HCT116 (cell line): ENCODE results near the gene OVAAL. TPM values are rescaled to one million over a fixed set of nuclear protein-coding genes. Genes with fewer than 3 reads are reported as not detected.

Experiments used
- ATAC-seq: fragments of 200-7000 bp; cut with Tn5 transposase; 2 replicates; pipeline ENCODE4 v1.9.1; 2020; ENCODE audit warnings: mild to moderate bottlenecking, moderate library complexity
- BruUV-seq: library from RNA; stranded (reverse); fragments of 400-500 nt; replicated peaks from 2 replicates; lab custom pipeline; 2021; lab: Mats Ljungman, UMichigan
- CTCF ChIA-PET: fragments of 300-600 bp; sonication (Branson Sonifier 250); formaldehyde crosslinking; loops from one replicate; lab custom pipeline; 2021; ENCODE audit warnings: antibody characterized with exemption; lab: Charles Lee
- POLR2A ChIA-PET: fragments of 300-600, 350-600 bp; sonication (Branson Sonifier 250); formaldehyde crosslinking; loops from one replicate; lab custom pipeline; 2021; ENCODE audit warnings: antibody characterized with exemption; lab: Charles Lee
- RAD21 ChIA-PET, 2 experiments: fragments of 300-600 bp; sonication (Branson Sonifier 250); formaldehyde crosslinking; loops; one replicate each; lab custom pipeline; 2023; ENCODE audit warnings: low total read pairs in 2 of 2; ENCODE audit not compliant: uncharacterized antibody in 2 of 2, unreplicated experiment in 2 of 2, low non-redundant PET in 1 of 2; lab: Charles Lee
- DNase-seq: peaks from one replicate; pipeline ENCODE4 v3.0.0-alpha.2; 2010; ENCODE audit warnings: low read depth, low spot score
- H2AFZ ChIP-seq: fragments of 200-600 bp; shearing (Covaris generic), sonication (generic); 2 replicates; pipeline ENCODE4 v1.6.1; 2017; ENCODE audit warnings: low read depth, mixed run types, mixed read lengths, antibody characterized with exemption, low read length; ENCODE audit not compliant: poor library complexity, severe bottlenecking
- H3K27ac ChIP-seq: 2 replicates; pipeline ENCODE4 v1.5.1; 2012; ENCODE audit warnings: low read depth, low read length
- H3K27me3 ChIP-seq: fragments of 200-600 bp; sonication (generic); 2 replicates; pipeline ENCODE4 v1.6.1; 2016; ENCODE audit warnings: mixed run types, low read length, mixed read lengths; ENCODE audit not compliant: insufficient read depth
- H3K36me3 ChIP-seq, 2 experiments: fragments of 200-500 bp in 1 of 2; fragments of 200-600 bp in 1 of 2; sonication (Bioruptor generic) in 1 of 2; sonication (generic) in 1 of 2; 2 replicates each; pipeline versions ENCODE4 v1.5.1 to v1.6.1; 2014 to 2016; ENCODE audit warnings: low read length in 2 of 2, inconsistent platforms in 1 of 2, mixed read lengths in 1 of 2, mixed run types in 1 of 2; ENCODE audit not compliant: insufficient read depth in 2 of 2, control insufficient read depth in 1 of 2
- H3K4me1 ChIP-seq, 2 experiments: fragments of 200-600 bp in 1 of 2; sonication (generic) in 1 of 2; 2 replicates each; pipeline versions ENCODE4 v1.5.1 to v1.6.1; 2012 to 2017; ENCODE audit warnings: low read length in 2 of 2, inconsistent platforms in 1 of 2, mild to moderate bottlenecking in 1 of 2, mixed read lengths in 1 of 2, mixed run types in 1 of 2, moderate library complexity in 1 of 2; ENCODE audit not compliant: insufficient read depth in 2 of 2, control insufficient read depth in 1 of 2
- H3K4me2 ChIP-seq: fragments of 200-600 bp; sonication (generic); 2 replicates; pipeline ENCODE4 v1.6.1; 2017; ENCODE audit warnings: mixed run types, low read length, mixed read lengths
- H3K4me3 ChIP-seq, 2 experiments: fragments of 200-600 bp in 1 of 2; sonication (generic) in 1 of 2; replicated peaks in 1 of 2; 2 replicates each; pipeline ENCODE4 v1.5.1; 2011 to 2016; ENCODE audit warnings: low read length in 2 of 2, control low read depth in 1 of 2, low read depth in 1 of 2, mild to moderate bottlenecking in 1 of 2, mixed read lengths in 1 of 2, mixed run types in 1 of 2
- H3K79me2 ChIP-seq: fragments of 200-600 bp; sonication (generic); 2 replicates; pipeline ENCODE4 v1.6.1; 2017; ENCODE audit warnings: mild to moderate bottlenecking, mixed run types, low read length, moderate library complexity, mixed read lengths; ENCODE audit not compliant: insufficient read depth
- H3K9ac ChIP-seq: fragments of 200-600 bp; sonication (generic); 2 replicates; pipeline ENCODE4 v1.6.1; 2016; ENCODE audit warnings: low read length, mixed read lengths
- H3K9me2 ChIP-seq: fragments of 200-600 bp; sonication (generic), shearing (Covaris generic); 2 replicates; pipeline ENCODE4 v1.6.1; 2017; ENCODE audit warnings: mixed run types, mild to moderate bottlenecking, moderate library complexity; ENCODE audit not compliant: insufficient read depth
- H3K9me3 ChIP-seq, 2 experiments: fragments of 200-500 bp in 1 of 2; fragments of 200-600 bp in 1 of 2; sonication (Bioruptor generic) in 1 of 2; sonication (generic) in 1 of 2; 2 replicates each; pipeline ENCODE4 v1.6.1; 2014 to 2017; ENCODE audit warnings: low read length in 2 of 2, mixed read lengths in 2 of 2, inconsistent platforms in 1 of 2, low read depth in 1 of 2, mild to moderate bottlenecking in 1 of 2, mixed run types in 1 of 2, moderate library complexity in 1 of 2; ENCODE audit not compliant: control insufficient read depth in 1 of 2, insufficient read depth in 1 of 2
- H4K20me1 ChIP-seq: fragments of 200-600 bp; sonication (generic), shearing (Covaris generic); 2 replicates; pipeline ENCODE4 v1.6.1; 2017; ENCODE audit warnings: mixed run types, mild to moderate bottlenecking, moderate library complexity; ENCODE audit not compliant: insufficient read depth
- EZH2 ChIP-seq: fragments of 200-600 bp; sonication (generic); IDR thresholded peaks from 2 replicates; pipeline ENCODE4 v1.6.1; 2017; ENCODE audit warnings: antibody characterized with exemption, mixed run types
- EZH2phosphoT487 ChIP-seq: fragments of 200-600 bp; IDR thresholded peaks from 2 replicates; pipeline ENCODE4 v1.6.1; 2018; ENCODE audit warnings: antibody characterized with exemption, borderline replicate concordance
- POLR2A ChIP-seq: IDR thresholded peaks from 2 replicates; pipeline ENCODE4 v1.7.0; 2011; ENCODE audit warnings: borderline replicate concordance; ENCODE audit not compliant: insufficient read depth, insufficient read length; ENCODE audit errors: extremely low read depth
- POLR2AphosphoS5 ChIP-seq: IDR thresholded peaks from 2 replicates; pipeline ENCODE4 v1.6.1; 2011; ENCODE audit warnings: mild to moderate bottlenecking, low read depth, low read length, moderate library complexity
- RAD21 ChIP-seq: IDR thresholded peaks from 2 replicates; pipeline ENCODE4 v1.6.1; 2012; ENCODE audit warnings: low read depth, mild to moderate bottlenecking
- SIN3A ChIP-seq: IDR thresholded peaks from 2 replicates; pipeline ENCODE4 v1.6.1; 2012; ENCODE audit warnings: low read depth
- SP1 ChIP-seq: IDR thresholded peaks from 2 replicates; pipeline ENCODE4 v1.6.1; 2012; ENCODE audit warnings: low read depth
- TCF7L2 ChIP-seq: IDR thresholded peaks from 2 replicates; pipeline ENCODE4 v1.7.0; 2011; ENCODE audit warnings: borderline replicate concordance, inconsistent platforms; ENCODE audit not compliant: insufficient read depth, insufficient read length; ENCODE audit errors: extremely low read depth
- ZFX ChIP-seq: fragments of 450-650 bp; IDR thresholded peaks from 2 replicates; pipeline ENCODE4 v1.6.1; 2017
- intact Hi-C: fragments of 100-400 bp; cut with micrococcal nuclease; formaldehyde crosslinking; loops from 2 replicates; pipeline ENCODE4 v1.10.0; 2022
- total RNA-seq: library from RNA; stranded (reverse); gene quantifications from one replicate; pipeline ENCODE4 v1.2.1, GENCODE V29; 2021; ENCODE audit not compliant: unreplicated experiment
- TF ChIP-seq, protein P1 (sequence below): IDR thresholded peaks from 2 replicates; pipeline ENCODE4 v1.6.1; 2012
- TF ChIP-seq, protein P2 (sequence below): IDR thresholded peaks from 2 replicates; pipeline ENCODE4 v1.6.1; 2011; ENCODE audit warnings: mild to moderate bottlenecking, low read length, moderate library complexity; ENCODE audit not compliant: insufficient replicate concordance; ENCODE audit errors: extremely low read depth
- TF ChIP-seq, protein P3 (sequence below): IDR thresholded peaks from 2 replicates; pipeline ENCODE4 v1.6.1; 2012; ENCODE audit warnings: low read depth
- TF ChIP-seq, protein P4 (sequence below): IDR thresholded peaks from 2 replicates; pipeline ENCODE4 v1.6.1; 2012

The OVAAL gene
- total RNA-seq, 1 experiment from 2014 or later = not detected

DNA sequence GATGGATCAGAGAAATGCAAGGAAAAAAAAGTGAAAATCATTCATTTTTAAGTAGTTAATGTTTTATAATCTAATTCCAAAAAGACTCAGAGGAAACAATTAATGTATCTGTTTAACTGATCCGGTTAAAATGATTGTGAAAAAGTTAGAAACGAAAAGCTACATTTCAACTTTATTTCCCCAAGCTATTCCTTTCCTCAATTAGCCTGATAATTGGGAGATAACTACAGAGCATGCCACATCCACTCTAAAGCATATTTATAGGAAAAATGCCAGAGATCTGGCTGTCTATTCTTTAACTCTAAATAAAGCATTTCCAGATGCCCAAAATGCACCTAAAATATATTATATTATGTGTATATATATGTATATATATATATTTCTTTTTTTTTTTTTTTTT is 37.2 kb downstream of the OVAAL start:
- H3K4me1 ChIP-seq = no peaks in the 10 kb centered on the region
- no peak overlapping the region for H3K9ac ChIP-seq
- no peak overlapping the region for H2AFZ ChIP-seq
- no peak for TF ChIP-seq POLR2A
- no peak for TF ChIP-seq RAD21
- TF ChIP-seq, protein P1, sequence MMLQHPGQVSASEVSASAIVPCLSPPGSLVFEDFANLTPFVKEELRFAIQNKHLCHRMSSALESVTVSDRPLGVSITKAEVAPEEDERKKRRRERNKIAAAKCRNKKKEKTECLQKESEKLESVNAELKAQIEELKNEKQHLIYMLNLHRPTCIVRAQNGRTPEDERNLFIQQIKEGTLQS = no peak
- no peak for TF ChIP-seq EZH2phosphoT487
- TF ChIP-seq SIN3A = no peak
- no peak for TF ChIP-seq POLR2AphosphoS5
- no peak for TF ChIP-seq EZH2
- TF ChIP-seq, protein P2, sequence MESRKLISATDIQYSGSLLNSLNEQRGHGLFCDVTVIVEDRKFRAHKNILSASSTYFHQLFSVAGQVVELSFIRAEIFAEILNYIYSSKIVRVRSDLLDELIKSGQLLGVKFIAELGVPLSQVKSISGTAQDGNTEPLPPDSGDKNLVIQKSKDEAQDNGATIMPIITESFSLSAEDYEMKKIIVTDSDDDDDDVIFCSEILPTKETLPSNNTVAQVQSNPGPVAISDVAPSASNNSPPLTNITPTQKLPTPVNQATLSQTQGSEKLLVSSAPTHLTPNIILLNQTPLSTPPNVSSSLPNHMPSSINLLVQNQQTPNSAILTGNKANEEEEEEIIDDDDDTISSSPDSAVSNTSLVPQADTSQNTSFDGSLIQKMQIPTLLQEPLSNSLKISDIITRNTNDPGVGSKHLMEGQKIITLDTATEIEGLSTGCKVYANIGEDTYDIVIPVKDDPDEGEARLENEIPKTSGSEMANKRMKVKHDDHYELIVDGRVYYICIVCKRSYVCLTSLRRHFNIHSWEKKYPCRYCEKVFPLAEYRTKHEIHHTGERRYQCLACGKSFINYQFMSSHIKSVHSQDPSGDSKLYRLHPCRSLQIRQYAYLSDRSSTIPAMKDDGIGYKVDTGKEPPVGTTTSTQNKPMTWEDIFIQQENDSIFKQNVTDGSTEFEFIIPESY = no peak
- TF ChIP-seq, protein P3, sequence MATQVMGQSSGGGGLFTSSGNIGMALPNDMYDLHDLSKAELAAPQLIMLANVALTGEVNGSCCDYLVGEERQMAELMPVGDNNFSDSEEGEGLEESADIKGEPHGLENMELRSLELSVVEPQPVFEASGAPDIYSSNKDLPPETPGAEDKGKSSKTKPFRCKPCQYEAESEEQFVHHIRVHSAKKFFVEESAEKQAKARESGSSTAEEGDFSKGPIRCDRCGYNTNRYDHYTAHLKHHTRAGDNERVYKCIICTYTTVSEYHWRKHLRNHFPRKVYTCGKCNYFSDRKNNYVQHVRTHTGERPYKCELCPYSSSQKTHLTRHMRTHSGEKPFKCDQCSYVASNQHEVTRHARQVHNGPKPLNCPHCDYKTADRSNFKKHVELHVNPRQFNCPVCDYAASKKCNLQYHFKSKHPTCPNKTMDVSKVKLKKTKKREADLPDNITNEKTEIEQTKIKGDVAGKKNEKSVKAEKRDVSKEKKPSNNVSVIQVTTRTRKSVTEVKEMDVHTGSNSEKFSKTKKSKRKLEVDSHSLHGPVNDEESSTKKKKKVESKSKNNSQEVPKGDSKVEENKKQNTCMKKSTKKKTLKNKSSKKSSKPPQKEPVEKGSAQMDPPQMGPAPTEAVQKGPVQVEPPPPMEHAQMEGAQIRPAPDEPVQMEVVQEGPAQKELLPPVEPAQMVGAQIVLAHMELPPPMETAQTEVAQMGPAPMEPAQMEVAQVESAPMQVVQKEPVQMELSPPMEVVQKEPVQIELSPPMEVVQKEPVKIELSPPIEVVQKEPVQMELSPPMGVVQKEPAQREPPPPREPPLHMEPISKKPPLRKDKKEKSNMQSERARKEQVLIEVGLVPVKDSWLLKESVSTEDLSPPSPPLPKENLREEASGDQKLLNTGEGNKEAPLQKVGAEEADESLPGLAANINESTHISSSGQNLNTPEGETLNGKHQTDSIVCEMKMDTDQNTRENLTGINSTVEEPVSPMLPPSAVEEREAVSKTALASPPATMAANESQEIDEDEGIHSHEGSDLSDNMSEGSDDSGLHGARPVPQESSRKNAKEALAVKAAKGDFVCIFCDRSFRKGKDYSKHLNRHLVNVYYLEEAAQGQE = no peak
- TF ChIP-seq, protein P4, sequence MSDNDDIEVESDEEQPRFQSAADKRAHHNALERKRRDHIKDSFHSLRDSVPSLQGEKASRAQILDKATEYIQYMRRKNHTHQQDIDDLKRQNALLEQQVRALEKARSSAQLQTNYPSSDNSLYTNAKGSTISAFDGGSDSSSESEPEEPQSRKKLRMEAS = no peak
- TF ChIP-seq SP1 = no peak
- TF ChIP-seq ZFX = no peak
- TF ChIP-seq TCF7L2 = no peak
- no peaks in the 10 kb centered on the region for H3K9me3 ChIP-seq
- no peaks in the 10 kb centered on the region for H3K27me3 ChIP-seq
- ChIA-PET RAD21 (no interaction called here), CTCF (no interaction called here), POLR2A (no interaction called here)
- ATAC-seq = no peak
- no peaks in the 10 kb centered on the region for H3K79me2 ChIP-seq
- no peaks in the 10 kb centered on the region for H3K9me2 ChIP-seq
- H3K4me3 ChIP-seq = no peak overlapping the region
- no peak overlapping the region for H3K4me2 ChIP-seq
- no peak for DNase-seq
- no peaks in the 10 kb centered on the region for H3K36me3 ChIP-seq
- BruUV-seq = no TSS peak
- no peaks in the 10 kb centered on the region for H4K20me1 ChIP-seq
- intact Hi-C loops = no loop called here
- no peak overlapping the region for H3K27ac ChIP-seq
